ENCODE measurements around the gene TMEM181.

TMEM181 gene

DNA sequence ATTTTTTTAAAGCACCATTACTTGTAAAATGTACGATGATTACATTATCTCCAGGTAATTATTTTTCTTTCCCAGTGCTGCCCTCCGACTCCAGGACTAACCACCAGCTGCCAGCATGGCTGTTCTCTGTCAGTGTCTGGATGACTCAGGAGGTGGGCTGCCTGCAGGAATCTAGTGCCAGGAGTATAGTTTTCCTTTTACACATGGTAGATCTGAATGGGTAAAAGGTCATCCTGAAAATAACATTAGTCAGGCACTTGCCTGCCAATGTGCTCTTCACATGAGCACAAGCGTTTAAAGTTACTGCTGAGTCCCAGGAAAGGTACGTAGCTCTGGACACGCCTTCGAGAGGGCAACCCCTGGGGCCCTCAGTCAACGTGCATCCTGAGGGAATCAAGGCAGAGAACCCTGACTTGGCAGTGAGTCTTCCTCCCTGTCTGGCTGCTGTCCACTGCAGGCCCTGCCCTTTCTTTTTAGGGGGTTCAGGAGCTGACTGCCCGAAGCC lies 82.3 kb downstream of the TMEM181 start:
- Histone ChIP-seq H3K27me3 (ENCODE audit: low read length) (no peaks in the 10 kb centered on the region), H3K9me2 (replicated peaks; ENCODE audit: insufficient read depth, low read length) (no peaks in the 10 kb centered on the region), H3K9ac (ENCODE audit: low read length) (no peak overlapping the region), H2AFZ (ENCODE audit: low read depth, low read length, severe bottlenecking) (no peak overlapping the region), H3K4me3 (ENCODE audit: insufficient read depth, low read length, poor library complexity, severe bottlenecking) (no peak overlapping the region), H4K20me1 (ENCODE audit: low read depth, low read length) (no peaks in the 10 kb centered on the region), H3K79me2 (ENCODE audit: insufficient read depth, low read length) (peaks cover 33% of the 10 kb centered on the region), H3K9me3 (ENCODE audit: insufficient read depth, low read length) (no peaks in the 10 kb centered on the region), H3K4me2 (ENCODE audit: low read depth, low read length, poor library complexity, severe bottlenecking) (no peak overlapping the region), H3K36me3 (ENCODE audit: low read length) (no peaks in the 10 kb centered on the region), H3K27ac (ENCODE audit: low read depth, low read length) (no peak overlapping the region), H3F3A (ENCODE audit: insufficient read depth) (peaks cover 9% of the 10 kb centered on the region; the same call in 1 of the 2 replicates)
- TF ChIP-seq, protein P1, sequence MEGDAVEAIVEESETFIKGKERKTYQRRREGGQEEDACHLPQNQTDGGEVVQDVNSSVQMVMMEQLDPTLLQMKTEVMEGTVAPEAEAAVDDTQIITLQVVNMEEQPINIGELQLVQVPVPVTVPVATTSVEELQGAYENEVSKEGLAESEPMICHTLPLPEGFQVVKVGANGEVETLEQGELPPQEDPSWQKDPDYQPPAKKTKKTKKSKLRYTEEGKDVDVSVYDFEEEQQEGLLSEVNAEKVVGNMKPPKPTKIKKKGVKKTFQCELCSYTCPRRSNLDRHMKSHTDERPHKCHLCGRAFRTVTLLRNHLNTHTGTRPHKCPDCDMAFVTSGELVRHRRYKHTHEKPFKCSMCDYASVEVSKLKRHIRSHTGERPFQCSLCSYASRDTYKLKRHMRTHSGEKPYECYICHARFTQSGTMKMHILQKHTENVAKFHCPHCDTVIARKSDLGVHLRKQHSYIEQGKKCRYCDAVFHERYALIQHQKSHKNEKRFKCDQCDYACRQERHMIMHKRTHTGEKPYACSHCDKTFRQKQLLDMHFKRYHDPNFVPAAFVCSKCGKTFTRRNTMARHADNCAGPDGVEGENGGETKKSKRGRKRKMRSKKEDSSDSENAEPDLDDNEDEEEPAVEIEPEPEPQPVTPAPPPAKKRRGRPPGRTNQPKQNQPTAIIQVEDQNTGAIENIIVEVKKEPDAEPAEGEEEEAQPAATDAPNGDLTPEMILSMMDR (IDR thresholded peaks at IDR 0.05; ENCODE audit: insufficient read depth, low read length, poor library complexity, severe bottlenecking): no peak
- TF ChIP-seq EZH2phosphoT487 (conservative IDR thresholded peaks at IDR 0.05; ENCODE audit: low read length): no peak

- Histone ChIP-seq H2AFZ (ENCODE audit: low read depth, low read length, severe bottlenecking) (peak overlapping the region; percentile 96), H4K20me1 (ENCODE audit: low read depth, low read length) (no peaks in the 10 kb centered on the region), H3K9ac (ENCODE audit: low read length) (peak overlapping the region; percentile 92), H3K79me2 (ENCODE audit: insufficient read depth, low read length) (peaks cover 33% of the 10 kb centered on the region), H3K27ac (ENCODE audit: low read depth, low read length) (no peak overlapping the region), H3K4me2 (ENCODE audit: low read depth, low read length, poor library complexity, severe bottlenecking) (peak overlapping the region; percentile 81), H3K9me3 (ENCODE audit: insufficient read depth, low read length) (no peaks in the 10 kb centered on the region), H3K27me3 (ENCODE audit: low read length) (no peaks in the 10 kb centered on the region), H3K9me2 (replicated peaks; ENCODE audit: insufficient read depth, low read length) (no peaks in the 10 kb centered on the region), H3F3A (ENCODE audit: insufficient read depth) (0 out of 2 replicates have a peak, but pooled peaks cover 4% of the 10 kb centered on the region), H3K4me3 (ENCODE audit: insufficient read depth, low read length, poor library complexity, severe bottlenecking) (peak overlapping the region; percentile 70), H3K36me3 (ENCODE audit: low read length) (no peaks in the 10 kb centered on the region)
- no peak for TF ChIP-seq EZH2phosphoT487 (conservative IDR thresholded peaks at IDR 0.05; ENCODE audit: low read length)
- TF ChIP-seq, protein P1 (IDR thresholded peaks at IDR 0.05; ENCODE audit: insufficient read depth, low read length, poor library complexity, severe bottlenecking): no peak
Observed at GRCh38 chr6:158643836-158644230, 83.9 kb downstream of the TMEM181 start.

DNA sequence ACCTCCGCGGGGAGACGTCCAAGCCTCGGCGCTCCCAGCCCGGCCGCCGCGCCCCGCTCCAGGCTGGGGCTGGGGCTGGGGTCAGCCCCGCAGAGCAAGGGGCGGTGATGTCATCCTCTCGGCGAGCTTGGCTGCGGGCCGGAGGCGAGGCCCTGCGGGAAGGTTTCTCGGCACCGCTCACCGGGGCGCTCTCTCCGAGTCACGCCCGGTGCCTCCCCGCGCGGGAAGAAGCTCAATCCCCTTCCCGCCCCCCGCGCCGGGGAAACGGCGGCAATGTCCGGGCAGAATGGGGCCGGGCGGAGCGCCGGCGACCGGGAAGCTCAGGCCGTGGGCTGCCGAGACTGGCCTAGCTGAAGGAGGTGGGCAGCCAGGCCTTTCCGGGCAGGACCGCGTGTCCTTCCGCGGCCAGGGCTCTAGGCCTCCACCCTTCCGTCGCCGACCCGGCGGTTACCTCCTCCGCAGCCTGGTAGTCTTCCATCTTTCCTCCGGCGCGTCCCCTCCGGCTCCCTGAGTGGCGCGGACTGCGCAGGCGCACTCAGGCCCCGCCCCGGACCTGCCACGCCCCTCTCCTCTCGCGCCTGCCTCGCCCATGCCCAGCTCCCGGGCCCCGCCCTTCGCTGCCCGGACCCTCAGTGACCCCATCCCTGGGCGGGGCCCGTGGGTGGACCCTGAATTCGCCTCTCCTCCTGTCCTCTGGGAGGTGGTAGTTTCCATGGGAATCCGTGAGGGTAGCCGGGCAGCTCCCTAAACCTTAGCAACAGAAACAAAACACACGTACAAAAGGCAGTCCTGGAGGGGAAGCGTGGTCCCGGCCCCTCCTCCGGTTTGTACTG lies 84.6 kb downstream of the TMEM181 start, which contains the start of gene DYNLT1:
Gene DYNLT1 (minus strand): TSS at position 513 of the 833 bp plus-strand sequence. CDS start 35 bp downstream, at position 478.
- Histone ChIP-seq H3K36me3 (ENCODE audit: low read length) (no peaks in the 10 kb centered on the region), H3K79me2 (ENCODE audit: insufficient read depth, low read length) (peaks cover 33% of the 10 kb centered on the region), H3K4me2 (ENCODE audit: low read depth, low read length, poor library complexity, severe bottlenecking) (peak within 1 kb of the TSS; percentile 81), H3F3A (ENCODE audit: insufficient read depth) (0 out of 2 replicates have a peak, but pooled peaks cover 4% of the 10 kb centered on the region), H3K9ac (ENCODE audit: low read length) (peak within 1 kb of the TSS; percentile 92), H3K9me2 (replicated peaks; ENCODE audit: insufficient read depth, low read length) (no peaks in the 10 kb centered on the region), H2AFZ (ENCODE audit: low read depth, low read length, severe bottlenecking) (peak within 1 kb of the TSS; percentile 96), H3K27me3 (ENCODE audit: low read length) (no peaks in the 10 kb centered on the region), H3K9me3 (ENCODE audit: insufficient read depth, low read length) (no peaks in the 10 kb centered on the region), H3K27ac (ENCODE audit: low read depth, low read length) (peak within 1 kb of the TSS; percentile 27; the same call in 1 of the 2 replicates), H3K4me3 (ENCODE audit: insufficient read depth, low read length, poor library complexity, severe bottlenecking) (peak within 1 kb of the TSS; percentile 70), H4K20me1 (ENCODE audit: low read depth, low read length) (no peaks in the 10 kb centered on the region)
- TF ChIP-seq, protein P1 (IDR thresholded peaks at IDR 0.05; ENCODE audit: insufficient read depth, low read length, poor library complexity, severe bottlenecking): no peak
- no peak for TF ChIP-seq EZH2phosphoT487 (conservative IDR thresholded peaks at IDR 0.05; ENCODE audit: low read length)

Data from SU-DHL-6 (cell line).